ENCODE data around the gene HSPBAP1. TPM values are rescaled to one million over a fixed set of nuclear protein-coding genes. Genes with fewer than 3 reads are reported as not detected.

HSPBAP1 gene
- total RNA-seq, 2 experiments from 2014 or later: 11.4 to 11.9 TPM

GRCh38 chr3:122797291-122797690 lies 3.7 kb upstream of the HSPBAP1 start:
- ATAC-seq (ENCODE audit: low read depth) (no peak), DNase-seq (no peak)
- Mint-ChIP-seq H3K27me3 (no peaks in the 10 kb centered on the region), H3K9me3 (no peaks in the 10 kb centered on the region), H3K4me1 (peaks cover 22% of the 10 kb centered on the region), H3K4me3 (no peak overlapping the region), H3K36me3 (peaks cover 2% of the 10 kb centered on the region), H3K27ac (no peak overlapping the region)
- POLR2A ChIA-PET: interaction anchor here (0.5 kb wide), 1 partner anchor 38 kb away, joined by 3 read pairs; no protein-coding TSS in a partner anchor

DNA sequence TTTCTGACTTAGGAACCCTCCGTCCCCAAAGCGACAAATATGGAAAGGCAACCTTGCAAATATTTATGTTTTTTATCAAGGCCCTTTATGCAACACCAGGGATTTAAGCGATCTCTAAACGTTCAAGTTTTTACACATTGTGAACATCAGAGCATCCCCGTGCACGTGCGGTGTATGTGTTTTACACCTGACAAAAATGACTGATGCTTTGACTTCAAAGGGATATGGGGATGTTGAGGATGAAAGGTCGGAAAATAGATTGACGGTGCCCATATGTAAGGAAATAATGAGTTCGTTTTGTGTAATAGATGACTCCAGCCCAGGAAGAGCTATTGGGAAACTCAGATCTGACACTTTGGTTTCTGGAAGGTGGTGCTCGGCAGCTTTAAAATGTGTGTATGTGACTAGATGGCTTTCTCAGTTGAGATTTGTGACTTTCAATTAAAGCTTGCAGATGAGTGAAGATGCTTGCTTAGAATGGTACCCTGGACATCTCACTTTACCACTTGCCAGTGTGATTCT lies 2.1 kb upstream of the HSPBAP1 start:
- ATAC-seq (ENCODE audit: low read depth) (no peak), DNase-seq (no peak)
- Mint-ChIP-seq H3K27me3 (no peaks in the 10 kb centered on the region), H3K4me1 (peaks cover 22% of the 10 kb centered on the region), H3K9me3 (no peaks in the 10 kb centered on the region), H3K4me3 (peak overlapping the region; percentile 69), H3K36me3 (no peaks in the 10 kb centered on the region), H3K27ac (no peak overlapping the region)
- POLR2A ChIA-PET: interaction anchor here (0.6 kb wide), 1 partner anchor 61 kb away, joined by 3 read pairs; no protein-coding TSS in a partner anchor

DNA sequence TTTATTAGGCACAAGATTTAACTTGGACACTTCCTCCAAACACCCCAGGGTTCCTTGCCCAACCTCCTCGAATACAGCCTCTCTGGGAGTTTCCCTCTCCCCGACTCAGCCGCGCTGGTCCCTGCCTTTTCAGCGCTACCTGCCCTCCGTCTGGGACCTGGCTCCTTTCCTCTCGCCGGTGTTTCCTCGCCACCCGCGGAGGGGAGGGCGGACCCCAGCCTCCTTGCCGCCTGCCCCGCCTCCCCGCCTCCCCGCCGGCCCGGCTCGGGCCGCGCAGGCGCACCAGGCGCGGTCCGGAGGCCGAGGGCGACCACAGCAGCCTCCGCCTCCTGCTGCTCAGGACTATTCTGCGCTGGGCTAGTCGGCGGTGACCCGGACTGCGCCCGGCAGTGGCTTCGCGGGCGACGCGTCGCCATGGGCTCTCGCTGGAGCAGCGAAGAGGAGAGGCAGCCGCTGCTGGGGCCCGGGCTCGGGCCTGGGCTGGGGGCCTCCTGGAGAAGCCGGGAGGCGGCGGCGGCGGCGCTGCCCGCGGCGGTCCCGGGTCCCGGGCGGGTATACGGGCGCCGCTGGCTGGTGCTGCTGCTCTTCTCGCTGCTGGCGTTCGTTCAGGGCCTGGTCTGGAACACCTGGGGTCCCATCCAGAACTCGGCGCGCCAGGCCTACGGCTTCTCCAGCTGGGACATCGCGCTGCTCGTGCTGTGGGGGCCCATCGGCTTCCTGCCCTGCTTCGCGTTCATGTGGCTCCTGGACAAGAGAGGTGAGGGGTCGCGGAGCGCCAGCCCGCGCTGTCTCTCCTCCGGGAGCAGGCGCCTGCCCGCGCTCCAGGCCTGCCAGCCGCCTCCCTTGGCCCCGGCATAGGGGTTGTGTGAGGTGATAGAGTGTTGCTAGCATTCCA lies 1.4 kb upstream of the HSPBAP1 start, which contains the start of gene SLC49A4:
Gene SLC49A4 (plus strand): TSS at position 291 of the 895 bp plus-strand sequence. CDS start 124 bp downstream, at position 415.
- POLR2A ChIA-PET: interaction anchor here (0.6 kb wide), 1 partner anchor 61 kb away, joined by 3 read pairs; no protein-coding TSS in a partner anchor
- Mint-ChIP-seq H3K36me3 (no peaks in the 10 kb centered on the region), H3K27me3 (no peaks in the 10 kb centered on the region), H3K9me3 (no peaks in the 10 kb centered on the region), H3K27ac (peak within 1 kb of the TSS; percentile 77), H3K4me3 (peak within 1 kb of the TSS; percentile 84), H3K4me1 (peaks cover 22% of the 10 kb centered on the region)
- peak; percentile 67 for ATAC-seq (ENCODE audit: low read depth)
- peak; percentile 79 for DNase-seq

DNA sequence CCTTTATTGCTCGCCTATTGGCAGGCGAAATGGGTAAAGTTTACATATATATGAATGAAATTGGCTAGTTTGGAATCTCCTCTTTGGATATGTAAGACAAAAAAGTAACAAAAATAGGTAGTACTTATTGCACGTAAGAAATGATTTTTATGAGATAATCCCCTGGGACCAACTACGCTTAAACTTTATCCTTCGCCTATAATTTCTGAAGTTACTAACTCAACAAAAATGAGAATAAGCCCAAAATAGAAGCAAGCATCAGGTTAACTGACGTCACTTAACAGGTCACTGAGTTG lies 800 bp upstream of the HSPBAP1 start:
- peaks cover 22% of the 10 kb centered on the region for H3K4me1 Mint-ChIP-seq
- POLR2A ChIA-PET: no interaction called here
- no peaks in the 10 kb centered on the region for H3K27me3 Mint-ChIP-seq
- H3K9me3 Mint-ChIP-seq: no peaks in the 10 kb centered on the region
- no peak for ATAC-seq (ENCODE audit: low read depth)
- peak overlapping the region; percentile 84 for H3K4me3 Mint-ChIP-seq
- peak overlapping the region; percentile 77 for H3K27ac Mint-ChIP-seq
- DNase-seq: no peak
- no peaks in the 10 kb centered on the region for H3K36me3 Mint-ChIP-seq

DNA sequence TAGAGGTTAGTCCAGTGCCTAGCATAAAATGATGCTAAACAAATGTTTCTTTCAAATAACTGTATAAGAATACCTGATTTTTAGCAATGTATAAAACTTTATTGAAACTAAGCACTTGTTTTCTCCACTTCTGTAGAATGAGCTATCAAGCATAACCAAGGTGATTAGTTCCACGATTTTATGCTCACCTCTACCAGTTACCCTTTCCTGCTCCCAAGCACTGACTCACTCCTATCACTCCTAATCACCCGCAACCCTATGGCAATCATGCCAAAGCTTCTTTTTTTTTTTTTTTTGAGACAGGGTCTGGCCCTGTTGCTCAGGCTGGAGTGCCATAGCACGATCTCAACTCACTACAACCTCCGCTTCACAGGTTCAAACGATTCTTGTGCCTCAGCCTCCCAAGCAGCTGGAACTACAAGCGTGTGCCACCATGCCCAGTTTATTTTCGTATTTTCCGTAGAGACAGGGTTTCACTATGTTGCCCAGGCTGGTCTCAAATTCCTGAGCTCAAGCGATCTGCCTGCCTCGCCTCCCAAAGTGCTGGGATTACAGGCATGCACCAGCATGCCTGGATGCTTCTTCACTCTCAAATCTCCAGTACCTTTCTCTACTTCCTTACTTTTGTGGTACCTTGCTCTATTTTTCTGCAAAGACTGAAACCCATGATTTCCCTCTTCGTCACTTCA lies 3.9 kb downstream of the HSPBAP1 start:
- no peak for DNase-seq
- no peak overlapping the region for H3K4me3 Mint-ChIP-seq
- peaks cover 19% of the 10 kb centered on the region for H3K4me1 Mint-ChIP-seq
- no peak for ATAC-seq (ENCODE audit: low read depth)
- no peaks in the 10 kb centered on the region for H3K9me3 Mint-ChIP-seq
- no peaks in the 10 kb centered on the region for H3K27me3 Mint-ChIP-seq
- H3K36me3 Mint-ChIP-seq: no peaks in the 10 kb centered on the region
- POLR2A ChIA-PET: interaction anchor here (0.6 kb wide), 1 partner anchor 191 kb away, joined by 4 read pairs; no protein-coding TSS in a partner anchor
- H3K27ac Mint-ChIP-seq: no peak overlapping the region

DNA sequence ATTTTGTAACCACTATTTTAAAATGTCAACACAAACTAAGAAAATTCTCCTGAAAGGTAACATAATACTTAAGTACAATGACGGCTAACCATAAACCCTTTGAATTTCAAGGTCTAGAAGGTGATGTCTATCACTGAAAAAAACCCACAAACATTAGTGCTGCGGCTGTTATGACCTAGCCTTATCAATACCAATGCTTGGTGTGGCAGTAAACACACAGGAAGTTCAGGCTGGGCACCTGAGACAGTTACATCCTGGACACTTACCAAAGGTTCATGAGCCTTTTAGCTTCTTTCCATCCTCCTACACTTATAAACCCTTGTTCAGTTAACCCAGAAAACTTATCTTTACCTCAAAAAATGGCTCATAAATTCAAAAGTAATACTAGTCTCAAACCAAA lies 5.8 kb downstream of the HSPBAP1 start:
- H3K4me3 Mint-ChIP-seq: no peak overlapping the region
- peaks cover 1% of the 10 kb centered on the region for H3K9me3 Mint-ChIP-seq
- H3K4me1 Mint-ChIP-seq: peaks cover 6% of the 10 kb centered on the region
- DNase-seq (no peak), ATAC-seq (ENCODE audit: low read depth) (no peak)
- no peaks in the 10 kb centered on the region for H3K27me3 Mint-ChIP-seq
- POLR2A ChIA-PET: no interaction called here
- no peaks in the 10 kb centered on the region for H3K36me3 Mint-ChIP-seq
- H3K27ac Mint-ChIP-seq: no peak overlapping the region

GRCh38 chr3:122786066-122786465 lies 7.6 kb downstream of the HSPBAP1 start:
- DNase-seq (no peak), ATAC-seq (ENCODE audit: low read depth) (no peak)
- peaks cover 2% of the 10 kb centered on the region for H3K36me3 Mint-ChIP-seq
- no peak overlapping the region for H3K4me3 Mint-ChIP-seq
- no peaks in the 10 kb centered on the region for H3K27me3 Mint-ChIP-seq
- H3K27ac Mint-ChIP-seq: no peak overlapping the region
- H3K4me1 Mint-ChIP-seq: peaks cover 4% of the 10 kb centered on the region
- POLR2A ChIA-PET: no interaction called here
- H3K9me3 Mint-ChIP-seq: peaks cover 1% of the 10 kb centered on the region

DNA sequence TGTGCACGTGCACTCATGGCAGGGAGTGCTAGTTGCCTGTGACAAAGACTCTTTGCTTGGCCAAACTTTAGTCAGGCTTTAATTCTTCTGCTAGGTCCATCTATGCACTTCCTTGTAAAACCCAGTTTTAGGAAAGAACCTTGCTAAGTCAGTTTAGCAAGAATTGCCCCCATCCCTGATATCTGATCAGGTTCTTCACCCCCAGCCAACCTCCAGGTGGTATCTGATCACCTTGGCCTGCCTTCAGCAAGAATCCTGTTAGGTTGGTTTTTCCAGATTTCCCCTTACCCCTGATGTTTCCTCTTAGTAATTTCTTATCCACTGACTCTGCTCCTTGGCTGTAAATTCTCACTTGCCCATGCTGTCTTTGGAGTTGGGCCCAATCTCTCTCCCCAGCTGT lies 8.4 kb downstream of the HSPBAP1 start:
- Mint-ChIP-seq H3K4me1 (peaks cover 4% of the 10 kb centered on the region), H3K9me3 (peaks cover 1% of the 10 kb centered on the region), H3K4me3 (no peak overlapping the region), H3K27me3 (no peaks in the 10 kb centered on the region), H3K27ac (no peak overlapping the region), H3K36me3 (peaks cover 2% of the 10 kb centered on the region)
- DNase-seq: no peak
- POLR2A ChIA-PET: no interaction called here
- no peak for ATAC-seq (ENCODE audit: low read depth)

DNA sequence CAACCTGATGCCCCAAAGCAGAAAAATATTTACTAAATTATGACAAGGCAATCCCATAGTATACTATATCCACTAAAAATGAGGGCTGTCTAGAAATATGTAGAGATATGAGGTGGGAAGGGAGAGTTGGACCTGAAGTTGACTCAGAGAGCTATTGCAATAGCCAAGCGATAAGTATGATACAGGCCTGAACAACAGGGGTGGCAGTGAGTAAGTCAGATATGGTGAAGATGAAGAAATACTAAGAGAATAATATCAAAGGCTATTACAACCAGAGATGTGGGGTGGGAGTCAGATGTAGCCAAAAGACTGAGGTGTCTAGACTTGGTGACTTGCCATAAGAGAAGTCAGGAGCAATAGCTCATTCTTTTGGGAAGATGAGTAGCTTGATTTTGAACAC lies 9.2 kb downstream of the HSPBAP1 start:
- POLR2A ChIA-PET: no interaction called here
- no peak for DNase-seq
- H3K27ac Mint-ChIP-seq: no peak overlapping the region

GRCh38 chr3:122782804-122783203 lies 10.8 kb downstream of the HSPBAP1 start:
- no peak overlapping the region for H3K27ac Mint-ChIP-seq
- no peak overlapping the region for H3K4me3 Mint-ChIP-seq
- DNase-seq (no peak), ATAC-seq (ENCODE audit: low read depth) (no peak)
- H3K36me3 Mint-ChIP-seq: peaks cover 2% of the 10 kb centered on the region
- H3K4me1 Mint-ChIP-seq: peaks cover 1% of the 10 kb centered on the region
- POLR2A ChIA-PET: no interaction called here
- no peaks in the 10 kb centered on the region for H3K27me3 Mint-ChIP-seq
- H3K9me3 Mint-ChIP-seq: peaks cover 1% of the 10 kb centered on the region

More for the DNA sequence above, 9.2 kb downstream of the HSPBAP1 start:
- Mint-ChIP-seq H3K27me3 (no peaks in the 10 kb centered on the region), H3K9me3 (peaks cover 1% of the 10 kb centered on the region), H3K4me3 (no peak overlapping the region), H3K36me3 (peaks cover 2% of the 10 kb centered on the region), H3K4me1 (peaks cover 4% of the 10 kb centered on the region)
- ATAC-seq (ENCODE audit: low read depth): no peak

GRCh38 chr3:122777563-122777962 lies 16.1 kb downstream of the HSPBAP1 start:
- Mint-ChIP-seq H3K36me3 (peaks cover 6% of the 10 kb centered on the region), H3K9me3 (no peaks in the 10 kb centered on the region), H3K27ac (no peak overlapping the region), H3K27me3 (no peaks in the 10 kb centered on the region), H3K4me1 (no peaks in the 10 kb centered on the region), H3K4me3 (no peak overlapping the region)
- POLR2A ChIA-PET: no interaction called here
- no peak for DNase-seq
- no peak for ATAC-seq (ENCODE audit: low read depth)

DNA sequence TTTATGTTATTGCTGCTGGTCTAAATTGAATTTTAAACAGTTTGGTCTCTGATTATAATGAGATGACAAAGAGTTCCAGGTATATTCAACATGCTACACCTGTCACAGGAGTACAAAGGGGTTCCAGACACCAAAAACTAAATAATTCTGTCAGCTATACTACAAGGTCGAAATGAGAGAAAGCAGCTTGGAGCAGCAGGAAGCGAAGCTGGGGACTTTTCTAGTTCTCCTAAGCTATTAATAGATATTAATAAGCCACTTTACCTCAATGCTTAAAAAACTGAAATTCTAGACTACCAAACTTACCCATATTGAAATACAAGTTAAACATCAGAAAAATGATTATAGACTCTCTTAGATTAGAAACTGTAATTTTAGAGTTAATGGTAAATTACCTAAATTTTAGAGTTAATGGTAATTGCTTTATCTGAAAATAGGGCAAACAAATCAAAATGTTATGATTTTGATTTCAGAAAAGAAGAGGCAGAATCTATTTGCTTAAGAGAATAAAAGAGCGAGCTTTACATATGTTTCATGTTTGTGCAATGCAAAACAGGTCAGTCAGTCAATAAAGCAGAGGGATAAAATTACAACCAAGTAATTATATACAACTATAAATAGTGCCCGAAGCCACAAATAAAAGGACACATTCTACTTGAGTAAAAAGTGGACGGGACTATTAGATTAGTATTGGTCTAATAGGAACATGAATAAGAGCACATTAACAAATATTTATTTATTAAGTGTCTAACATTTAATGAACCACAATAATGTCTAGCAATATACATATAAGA lies 16.8 kb downstream of the HSPBAP1 start:
- no peaks in the 10 kb centered on the region for H3K9me3 Mint-ChIP-seq
- no peak for ATAC-seq (ENCODE audit: low read depth)
- H3K4me3 Mint-ChIP-seq: no peak overlapping the region
- POLR2A ChIA-PET: no interaction called here
- H3K27me3 Mint-ChIP-seq: no peaks in the 10 kb centered on the region
- no peak for DNase-seq
- H3K4me1 Mint-ChIP-seq: no peaks in the 10 kb centered on the region
- no peak overlapping the region for H3K27ac Mint-ChIP-seq
- H3K36me3 Mint-ChIP-seq: peaks cover 6% of the 10 kb centered on the region

- Mint-ChIP-seq H3K27ac (no peak overlapping the region), H3K36me3 (peaks cover 7% of the 10 kb centered on the region), H3K9me3 (no peaks in the 10 kb centered on the region), H3K4me1 (peaks cover 3% of the 10 kb centered on the region), H3K27me3 (no peaks in the 10 kb centered on the region), H3K4me3 (no peak overlapping the region)
- POLR2A ChIA-PET: no interaction called here
- ATAC-seq (ENCODE audit: low read depth) (no peak), DNase-seq (no peak)
Observed at GRCh38 chr3:122774564-122774963, 19.1 kb downstream of the HSPBAP1 start.

All from activated naive CD8-positive, alpha-beta T cell treated with anti-CD3 and anti-CD28 coated beads, Interleukin-2, amount 10 ng/mL, durations not matched to agents 7 days and 5 days (primary cell).